ENCODE results near the gene RALGDS.

DNA sequence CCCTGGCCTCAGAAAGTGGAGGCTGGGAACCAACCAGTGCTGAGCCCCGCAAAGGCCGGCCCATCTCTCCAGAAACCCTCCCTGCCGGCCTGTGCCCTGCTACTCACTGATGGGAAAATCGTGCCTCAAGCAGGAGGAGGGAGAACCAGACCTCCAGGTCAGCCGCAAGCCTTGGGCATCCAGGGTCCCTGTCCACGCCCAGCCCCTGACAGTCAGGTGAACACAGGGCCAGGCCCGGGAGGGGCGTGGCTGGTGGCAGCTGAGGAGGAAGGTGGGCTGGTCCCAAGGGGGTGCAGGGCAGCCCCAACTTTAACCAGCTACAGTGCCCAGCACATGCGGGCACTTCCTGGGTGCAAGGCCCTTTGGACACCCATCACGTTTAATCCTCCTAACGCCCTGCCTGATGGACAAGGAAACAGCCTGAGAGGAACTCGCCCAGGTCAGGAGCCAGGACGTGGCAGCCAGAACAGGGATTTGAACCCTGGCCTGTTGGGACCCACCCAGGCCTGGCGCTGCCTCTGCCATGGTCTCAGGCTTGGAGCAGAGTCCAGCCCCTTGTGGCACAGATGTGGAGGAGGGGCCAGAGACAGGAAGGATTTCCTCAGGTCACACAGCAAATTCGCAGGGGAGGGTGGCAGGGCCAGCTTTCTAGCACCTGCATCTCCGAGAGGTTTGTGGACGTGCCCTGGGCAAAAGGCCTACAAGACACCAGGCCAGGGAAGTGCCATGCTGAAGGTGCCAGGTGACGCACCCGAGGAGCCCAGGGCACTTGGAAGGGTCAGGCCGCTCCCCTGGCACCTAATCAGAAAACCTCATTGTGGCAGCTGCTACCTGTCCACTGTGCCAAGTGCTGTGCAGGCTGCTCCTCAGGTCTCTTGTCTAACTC is 4.5 kb downstream of the RALGDS start:
- TF ChIP-seq, protein P1, sequence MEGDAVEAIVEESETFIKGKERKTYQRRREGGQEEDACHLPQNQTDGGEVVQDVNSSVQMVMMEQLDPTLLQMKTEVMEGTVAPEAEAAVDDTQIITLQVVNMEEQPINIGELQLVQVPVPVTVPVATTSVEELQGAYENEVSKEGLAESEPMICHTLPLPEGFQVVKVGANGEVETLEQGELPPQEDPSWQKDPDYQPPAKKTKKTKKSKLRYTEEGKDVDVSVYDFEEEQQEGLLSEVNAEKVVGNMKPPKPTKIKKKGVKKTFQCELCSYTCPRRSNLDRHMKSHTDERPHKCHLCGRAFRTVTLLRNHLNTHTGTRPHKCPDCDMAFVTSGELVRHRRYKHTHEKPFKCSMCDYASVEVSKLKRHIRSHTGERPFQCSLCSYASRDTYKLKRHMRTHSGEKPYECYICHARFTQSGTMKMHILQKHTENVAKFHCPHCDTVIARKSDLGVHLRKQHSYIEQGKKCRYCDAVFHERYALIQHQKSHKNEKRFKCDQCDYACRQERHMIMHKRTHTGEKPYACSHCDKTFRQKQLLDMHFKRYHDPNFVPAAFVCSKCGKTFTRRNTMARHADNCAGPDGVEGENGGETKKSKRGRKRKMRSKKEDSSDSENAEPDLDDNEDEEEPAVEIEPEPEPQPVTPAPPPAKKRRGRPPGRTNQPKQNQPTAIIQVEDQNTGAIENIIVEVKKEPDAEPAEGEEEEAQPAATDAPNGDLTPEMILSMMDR (conservative IDR thresholded peaks at IDR 0.05; ENCODE audit: low read length): no peak
- TF ChIP-seq EZH2phosphoT487 (IDR thresholded peaks at IDR 0.05; ENCODE audit: borderline replicate concordance, low read depth, low read length): no peak

Data from OCI-LY7 (cell line).